ENCODE results near the gene GADD45B. TPM values are rescaled to one million over a fixed set of nuclear protein-coding genes. Genes with fewer than 3 reads are reported as not detected.
A peak's percentile ranks its signal among the peaks of the same experiment; 100 is the strongest.

The GADD45B gene
- total RNA-seq, 4 donors from 2014 or later = 230 to 440 (median 337) TPM

GRCh38 chr19:2428756-2429711 lies 46.9 kb upstream of the GADD45B start:
- peak overlapping the region in 2 of 4 donors; percentile 86 to 99 for H3K27ac ChIP-seq
- no peak for DNase-seq (ENCODE audit: low spot score in 2 of 2)
- TF ChIP-seq CTCF (IDR thresholded peaks at IDR 0.05) (no peak), POLR2A (IDR thresholded peaks at IDR 0.05) (no peak), EP300 (IDR thresholded peaks at IDR 0.05) (no peak)
- WGBS, 2 donors = 67 to 88% methylated on average over 20 to 28 of the region's 37 CpGs
- no peaks in the 10 kb centered on the region for H3K27me3 ChIP-seq
- H3K4me1 ChIP-seq = peaks cover 0 to 38% (median 18%) of the 10 kb centered on the region in 4 donors
- H3K4me3 ChIP-seq = peak overlapping the region in 3 of 4 donors; percentile 58 to 93 (median 84)
- peaks cover 0 to 44% (median 5%) of the 10 kb centered on the region in 3 donors for H3K36me3 ChIP-seq
- no peaks in the 10 kb centered on the region for H3K9me3 ChIP-seq

GRCh38 chr19:2429917-2430535 lies 45.9 kb upstream of the GADD45B start:
- Histone ChIP-seq H3K9me3 (no peaks in the 10 kb centered on the region), H3K4me3 (no peak overlapping the region), H3K27ac (no peak overlapping the region), H3K36me3 (peaks cover 0 to 47% (median 5%) of the 10 kb centered on the region in 3 donors), H3K4me1 (peaks cover 0 to 31% (median 18%) of the 10 kb centered on the region in 4 donors), H3K27me3 (no peaks in the 10 kb centered on the region)
- DNase-seq (ENCODE audit: low spot score in 2 of 2) = no peak
- 84% methylated on average over 25 of the region's 25 CpGs for WGBS, 2 donors
- TF ChIP-seq EP300 (IDR thresholded peaks at IDR 0.05) (no peak), CTCF (IDR thresholded peaks at IDR 0.05) (no peak), POLR2A (IDR thresholded peaks at IDR 0.05) (no peak)

GRCh38 chr19:2431318-2432055 lies 44.4 kb upstream of the GADD45B start:
- DNase-seq (ENCODE audit: low spot score in 2 of 2) = no peak
- Histone ChIP-seq H3K4me3 (no peak overlapping the region), H3K9me3 (no peaks in the 10 kb centered on the region), H3K36me3 (peaks cover 0 to 58% (median 5%) of the 10 kb centered on the region in 3 donors), H3K27me3 (no peaks in the 10 kb centered on the region), H3K27ac (no peak overlapping the region), H3K4me1 (peaks cover 0 to 17% (median 7%) of the 10 kb centered on the region in 4 donors)
- TF ChIP-seq EP300 (IDR thresholded peaks at IDR 0.05) (no peak), POLR2A (IDR thresholded peaks at IDR 0.05) (no peak), CTCF (IDR thresholded peaks at IDR 0.05) (no peak)
- WGBS, 2 donors = 90 to 94% methylated on average over 25 to 34 of the region's 37 CpGs

GRCh38 chr19:2432131-2432848 lies 43.6 kb upstream of the GADD45B start:
- peaks cover 0 to 66% (median 5%) of the 10 kb centered on the region in 3 donors for H3K36me3 ChIP-seq
- H3K27ac ChIP-seq = no peak overlapping the region
- H3K4me3 ChIP-seq = no peak overlapping the region
- H3K4me1 ChIP-seq = peaks cover 0 to 12% (median 3%) of the 10 kb centered on the region in 4 donors
- DNase-seq (ENCODE audit: low spot score in 2 of 2) = no peak
- WGBS, 2 donors = 92 to 93% methylated on average over 24 to 25 of the region's 25 CpGs
- no peaks in the 10 kb centered on the region for H3K9me3 ChIP-seq
- TF ChIP-seq CTCF (IDR thresholded peaks at IDR 0.05) (no peak), POLR2A (IDR thresholded peaks at IDR 0.05) (no peak), EP300 (IDR thresholded peaks at IDR 0.05) (no peak)
- H3K27me3 ChIP-seq = no peaks in the 10 kb centered on the region

All from tibial nerve (tissue), 4 donors.